WERI-Rb-1 (cell line): Measurements from ENCODE around the gene P3H2.

Experiments used
- DNase-seq: peaks from one replicate; pipeline ENCODE4 v3.0.0-alpha.2; 2020
- H3K27ac ChIP-seq: fragments of 250-450 bp; sonication (Bioruptor Pico); 2 replicates; pipeline ENCODE4 v1.5.1; 2020; ENCODE audit warnings: mild to moderate bottlenecking, moderate library complexity
- H3K27me3 ChIP-seq: fragments of 250-450 bp; sonication (Bioruptor Pico); 2 replicates; pipeline ENCODE4 v1.5.1; 2021; ENCODE audit warnings: mild to moderate bottlenecking, low read depth, moderate library complexity; ENCODE audit not compliant: insufficient read depth, severe bottlenecking
- H3K36me3 ChIP-seq: fragments of 250-450 bp; sonication (Bioruptor Pico); 2 replicates; pipeline ENCODE4 v1.5.1; 2020; ENCODE audit warnings: mild to moderate bottlenecking, moderate library complexity
- H3K4me3 ChIP-seq: 2 replicates; pipeline ENCODE4 v1.5.1; 2011; ENCODE audit warnings: low read depth, mild to moderate bottlenecking, control low read depth, low read length
- H3K9me3 ChIP-seq: fragments of 250-450 bp; sonication (Bioruptor Pico); 2 replicates; pipeline ENCODE4 v1.5.1; 2021; ENCODE audit warnings: mild to moderate bottlenecking, moderate library complexity; ENCODE audit not compliant: severe bottlenecking
- TF ChIP-seq, protein P1 (sequence below): IDR thresholded peaks from 2 replicates; pipeline ENCODE4 v1.5.1; 2011; ENCODE audit warnings: low read depth, mild to moderate bottlenecking, control low read depth, inconsistent platforms, low read length

P3H2 gene

GRCh38 chr3:190120269-190121060 lies at the start of gene P3H2:
TSS of gene P3H2 (minus strand) at chr3:190120897. CDS start at chr3:190120731, 166 bp downstream.
- TF ChIP-seq, protein P1, sequence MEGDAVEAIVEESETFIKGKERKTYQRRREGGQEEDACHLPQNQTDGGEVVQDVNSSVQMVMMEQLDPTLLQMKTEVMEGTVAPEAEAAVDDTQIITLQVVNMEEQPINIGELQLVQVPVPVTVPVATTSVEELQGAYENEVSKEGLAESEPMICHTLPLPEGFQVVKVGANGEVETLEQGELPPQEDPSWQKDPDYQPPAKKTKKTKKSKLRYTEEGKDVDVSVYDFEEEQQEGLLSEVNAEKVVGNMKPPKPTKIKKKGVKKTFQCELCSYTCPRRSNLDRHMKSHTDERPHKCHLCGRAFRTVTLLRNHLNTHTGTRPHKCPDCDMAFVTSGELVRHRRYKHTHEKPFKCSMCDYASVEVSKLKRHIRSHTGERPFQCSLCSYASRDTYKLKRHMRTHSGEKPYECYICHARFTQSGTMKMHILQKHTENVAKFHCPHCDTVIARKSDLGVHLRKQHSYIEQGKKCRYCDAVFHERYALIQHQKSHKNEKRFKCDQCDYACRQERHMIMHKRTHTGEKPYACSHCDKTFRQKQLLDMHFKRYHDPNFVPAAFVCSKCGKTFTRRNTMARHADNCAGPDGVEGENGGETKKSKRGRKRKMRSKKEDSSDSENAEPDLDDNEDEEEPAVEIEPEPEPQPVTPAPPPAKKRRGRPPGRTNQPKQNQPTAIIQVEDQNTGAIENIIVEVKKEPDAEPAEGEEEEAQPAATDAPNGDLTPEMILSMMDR: peak; percentile 32; the same call in 1 of the 2 replicates
- H3K36me3 ChIP-seq: no peaks in the 10 kb centered on the region
- peak within 1 kb of the TSS; percentile 56 for H3K4me3 ChIP-seq
- no peaks in the 10 kb centered on the region for H3K27me3 ChIP-seq
- peak; percentile 73 for DNase-seq
- H3K9me3 ChIP-seq: no peaks in the 10 kb centered on the region
- no peak within 1 kb of the TSS for H3K27ac ChIP-seq

DNA sequence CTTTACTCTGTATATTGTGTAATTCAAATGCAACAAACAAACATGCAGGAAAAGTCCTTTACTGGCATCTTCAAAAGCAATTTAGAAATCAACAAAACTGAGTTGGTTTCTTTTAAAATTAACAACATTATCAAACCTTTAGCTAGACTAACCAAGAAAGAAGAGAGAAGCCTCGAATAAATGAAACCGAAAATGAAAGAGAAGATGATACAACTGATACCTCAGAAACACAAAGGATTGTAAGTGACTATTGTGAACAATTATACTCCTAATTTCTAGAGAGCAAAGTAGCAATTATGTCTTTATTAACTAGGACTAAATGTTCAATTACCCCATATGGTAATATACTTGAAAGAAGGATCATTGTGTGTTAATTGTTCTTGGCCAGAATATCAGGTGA lies 49.2 kb upstream of the P3H2 start:
- Histone ChIP-seq H3K36me3 (no peaks in the 10 kb centered on the region), H3K27me3 (no peaks in the 10 kb centered on the region), H3K4me3 (no peak overlapping the region), H3K9me3 (no peaks in the 10 kb centered on the region), H3K27ac (no peak overlapping the region)
- TF ChIP-seq, protein P1: no peak
- DNase-seq: no peak

- no peak for DNase-seq
Observed at GRCh38 chr3:190169243-190169642, 48.5 kb upstream of the P3H2 start.

GRCh38 chr3:190167936-190168680 lies 47.4 kb upstream of the P3H2 start:
- TF ChIP-seq, protein P1: no peak
- no peak for DNase-seq
- H3K9me3 ChIP-seq: no peaks in the 10 kb centered on the region
- no peak overlapping the region for H3K27ac ChIP-seq
- no peaks in the 10 kb centered on the region for H3K36me3 ChIP-seq
- no peak overlapping the region for H3K4me3 ChIP-seq
- no peaks in the 10 kb centered on the region for H3K27me3 ChIP-seq

More at GRCh38 chr3:190169243-190169642, 48.5 kb upstream of the P3H2 start:
- no peaks in the 10 kb centered on the region for H3K27me3 ChIP-seq
- TF ChIP-seq, protein P1: no peak
- no peaks in the 10 kb centered on the region for H3K36me3 ChIP-seq
- H3K4me3 ChIP-seq: no peak overlapping the region
- H3K27ac ChIP-seq: no peak overlapping the region
- no peaks in the 10 kb centered on the region for H3K9me3 ChIP-seq

DNA sequence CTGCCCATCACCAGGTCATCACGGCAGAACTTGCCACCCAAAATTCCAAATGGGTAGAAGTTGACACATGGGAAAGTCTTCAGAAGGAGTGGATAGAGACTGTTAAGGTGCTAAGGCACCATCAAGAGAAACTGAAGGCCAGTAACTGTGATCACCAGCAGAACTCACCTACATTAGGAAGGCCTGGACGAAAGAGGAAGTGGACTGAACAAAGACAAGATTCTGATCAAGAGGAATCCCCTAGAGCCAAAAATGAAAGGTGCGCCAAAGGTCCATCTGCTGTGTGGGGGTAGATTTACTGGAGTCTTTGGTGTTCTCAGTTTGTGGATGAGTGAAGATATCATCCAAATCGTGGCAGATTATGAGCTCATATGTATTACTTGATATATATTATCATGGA lies 46.3 kb upstream of the P3H2 start:
- no peak overlapping the region for H3K4me3 ChIP-seq
- no peaks in the 10 kb centered on the region for H3K9me3 ChIP-seq
- H3K27ac ChIP-seq: no peak overlapping the region
- DNase-seq: no peak
- TF ChIP-seq, protein P1: no peak
- no peaks in the 10 kb centered on the region for H3K36me3 ChIP-seq
- H3K27me3 ChIP-seq: no peaks in the 10 kb centered on the region
